ENCODE measurements around the gene PRR23B.

The PRR23B gene

DNA sequence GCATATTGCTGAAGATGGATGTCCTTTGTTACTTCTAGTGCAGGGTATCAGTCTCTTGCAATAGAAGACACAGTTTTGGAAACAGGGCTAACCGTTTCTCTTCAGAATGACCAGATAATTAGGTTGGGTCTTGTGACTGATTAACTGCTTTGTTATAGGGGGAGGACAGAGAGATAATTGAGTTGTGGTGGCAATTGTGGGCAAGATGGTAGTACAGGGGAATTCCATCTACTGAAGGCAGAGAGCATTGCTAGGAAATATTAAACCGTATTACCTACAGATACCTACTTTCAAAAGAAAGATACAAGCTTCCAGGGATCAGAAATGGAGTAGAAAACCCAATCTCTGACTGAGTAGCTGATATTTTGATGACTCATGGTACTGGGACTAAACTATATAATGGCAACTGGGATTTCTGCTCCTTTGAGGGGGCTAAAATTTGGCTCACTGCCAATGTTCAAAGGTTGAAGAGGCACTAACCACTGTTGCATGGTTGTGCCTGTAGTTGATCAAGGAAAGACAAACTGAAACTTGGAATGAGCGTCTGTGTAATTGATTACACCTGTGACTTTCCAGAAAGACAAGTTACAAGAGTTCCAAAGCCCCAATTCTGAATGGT, 4.2 kb downstream of the PRR23B start:
- Histone ChIP-seq H3K27ac (ENCODE audit: low read length) (no peak overlapping the region), H3K9ac (ENCODE audit: low read length) (no peak overlapping the region), H3K4me3 (ENCODE audit: low read length) (no peak overlapping the region), H3K9me3 (ENCODE audit: control insufficient read depth, low read depth, low read length) (no peaks in the 10 kb centered on the region), H3K4me1 (ENCODE audit: control insufficient read depth, low read depth, low read length) (no peaks in the 10 kb centered on the region), H3K27me3 (ENCODE audit: control insufficient read depth, insufficient read depth, low read length) (no peaks in the 10 kb centered on the region), H3K36me3 (ENCODE audit: control insufficient read depth, low read depth, low read length) (no peaks in the 10 kb centered on the region)

- Histone ChIP-seq H3K4me1 (ENCODE audit: control insufficient read depth, low read depth, low read length) (no peaks in the 10 kb centered on the region), H3K36me3 (ENCODE audit: control insufficient read depth, low read depth, low read length) (no peaks in the 10 kb centered on the region), H3K9ac (ENCODE audit: low read length) (no peak within 1 kb of the TSS), H3K27me3 (ENCODE audit: control insufficient read depth, insufficient read depth, low read length) (no peaks in the 10 kb centered on the region), H3K27ac (ENCODE audit: low read length) (no peak within 1 kb of the TSS), H3K9me3 (ENCODE audit: control insufficient read depth, low read depth, low read length) (no peaks in the 10 kb centered on the region), H3K4me3 (ENCODE audit: low read length) (no peak within 1 kb of the TSS)
These were observed 14.5 kb downstream of the PRR23B start, which contains the start of gene PRR23A for GRCh38 chr3:139006051-139006716. PRR23A (minus strand) TSS chr3:139006268; CDS start chr3:139006268, 0 bp downstream.

GRCh38 chr3:139005356-139005993, 15.3 kb downstream of the PRR23B start:
- H3K9me3 ChIP-seq (ENCODE audit: control insufficient read depth, low read depth, low read length), result no peaks in the 10 kb centered on the region
- no peak overlapping the region for H3K4me3 ChIP-seq (ENCODE audit: low read length)
- no peaks in the 10 kb centered on the region for H3K27me3 ChIP-seq (ENCODE audit: control insufficient read depth, insufficient read depth, low read length)
- no peaks in the 10 kb centered on the region for H3K4me1 ChIP-seq (ENCODE audit: control insufficient read depth, low read depth, low read length)
- no peaks in the 10 kb centered on the region for H3K36me3 ChIP-seq (ENCODE audit: control insufficient read depth, low read depth, low read length)
- H3K9ac ChIP-seq (ENCODE audit: low read length), result no peak overlapping the region
- H3K27ac ChIP-seq (ENCODE audit: low read length), result no peak overlapping the region

DNA sequence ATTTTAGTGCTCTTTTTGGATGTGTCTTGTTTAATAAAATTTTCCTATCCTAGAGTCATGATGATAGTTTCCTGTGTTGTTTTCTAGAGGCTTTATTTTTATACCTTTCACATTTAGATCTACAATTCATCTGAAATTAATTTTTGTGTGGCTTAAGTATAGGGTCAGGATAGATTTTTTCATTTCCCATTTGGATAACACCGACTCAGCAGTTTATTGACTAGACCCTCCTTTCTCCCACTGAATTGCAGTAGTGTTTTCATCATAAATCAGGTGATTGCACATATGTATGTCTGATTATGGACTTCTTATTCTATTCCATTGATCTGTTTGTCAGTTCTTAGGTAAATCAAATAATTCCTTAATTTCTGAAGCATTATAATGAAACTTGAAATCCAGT, 25.0 kb downstream of the PRR23B start:
- H3K36me3 ChIP-seq (ENCODE audit: control insufficient read depth, low read depth, low read length), result no peaks in the 10 kb centered on the region
- no peaks in the 10 kb centered on the region for H3K27me3 ChIP-seq (ENCODE audit: control insufficient read depth, insufficient read depth, low read length)
- no peaks in the 10 kb centered on the region for H3K4me1 ChIP-seq (ENCODE audit: control insufficient read depth, low read depth, low read length)
- H3K27ac ChIP-seq (ENCODE audit: low read length), result no peak overlapping the region
- no peaks in the 10 kb centered on the region for H3K9me3 ChIP-seq (ENCODE audit: control insufficient read depth, low read depth, low read length)
- no peak overlapping the region for H3K4me3 ChIP-seq (ENCODE audit: low read length)
- no peak overlapping the region for H3K9ac ChIP-seq (ENCODE audit: low read length)

- H3K4me3 ChIP-seq (ENCODE audit: low read length), result no peak overlapping the region
These were observed 33.5 kb downstream of the PRR23B start for GRCh38 chr3:138987181-138987580.

GRCh38 chr3:138985932-138986331, 34.8 kb downstream of the PRR23B start:
- Histone ChIP-seq H3K4me1 (ENCODE audit: control insufficient read depth, low read depth, low read length) (no peaks in the 10 kb centered on the region), H3K27me3 (ENCODE audit: control insufficient read depth, insufficient read depth, low read length) (no peaks in the 10 kb centered on the region), H3K4me3 (ENCODE audit: low read length) (no peak overlapping the region), H3K27ac (ENCODE audit: low read length) (no peak overlapping the region), H3K9me3 (ENCODE audit: control insufficient read depth, low read depth, low read length) (no peaks in the 10 kb centered on the region), H3K36me3 (ENCODE audit: control insufficient read depth, low read depth, low read length) (no peaks in the 10 kb centered on the region), H3K9ac (ENCODE audit: low read length) (no peak overlapping the region)

More at GRCh38 chr3:138987181-138987580, 33.5 kb downstream of the PRR23B start:
- Histone ChIP-seq H3K9me3 (ENCODE audit: control insufficient read depth, low read depth, low read length) (no peaks in the 10 kb centered on the region), H3K36me3 (ENCODE audit: control insufficient read depth, low read depth, low read length) (no peaks in the 10 kb centered on the region), H3K9ac (ENCODE audit: low read length) (no peak overlapping the region), H3K4me1 (ENCODE audit: control insufficient read depth, low read depth, low read length) (no peaks in the 10 kb centered on the region), H3K27me3 (ENCODE audit: control insufficient read depth, insufficient read depth, low read length) (no peaks in the 10 kb centered on the region), H3K27ac (ENCODE audit: low read length) (no peak overlapping the region)

GRCh38 chr3:138984816-138985215, 35.9 kb downstream of the PRR23B start:
- H3K9me3 ChIP-seq (ENCODE audit: control insufficient read depth, low read depth, low read length), result no peaks in the 10 kb centered on the region
- no peaks in the 10 kb centered on the region for H3K36me3 ChIP-seq (ENCODE audit: control insufficient read depth, low read depth, low read length)
- no peak overlapping the region for H3K9ac ChIP-seq (ENCODE audit: low read length)
- H3K27ac ChIP-seq (ENCODE audit: low read length), result no peak overlapping the region
- no peak overlapping the region for H3K4me3 ChIP-seq (ENCODE audit: low read length)
- no peaks in the 10 kb centered on the region for H3K4me1 ChIP-seq (ENCODE audit: control insufficient read depth, low read depth, low read length)
- no peaks in the 10 kb centered on the region for H3K27me3 ChIP-seq (ENCODE audit: control insufficient read depth, insufficient read depth, low read length)

GRCh38 chr3:138976047-138976446, 44.7 kb downstream of the PRR23B start:
- no peaks in the 10 kb centered on the region for H3K9me3 ChIP-seq (ENCODE audit: control insufficient read depth, low read depth, low read length)
- no peaks in the 10 kb centered on the region for H3K27me3 ChIP-seq (ENCODE audit: control insufficient read depth, insufficient read depth, low read length)
- H3K9ac ChIP-seq (ENCODE audit: low read length), result no peak overlapping the region
- H3K27ac ChIP-seq (ENCODE audit: low read length), result no peak overlapping the region
- H3K4me1 ChIP-seq (ENCODE audit: control insufficient read depth, low read depth, low read length), result no peaks in the 10 kb centered on the region
- H3K36me3 ChIP-seq (ENCODE audit: control insufficient read depth, low read depth, low read length), result no peaks in the 10 kb centered on the region
- no peak overlapping the region for H3K4me3 ChIP-seq (ENCODE audit: low read length)

DNA sequence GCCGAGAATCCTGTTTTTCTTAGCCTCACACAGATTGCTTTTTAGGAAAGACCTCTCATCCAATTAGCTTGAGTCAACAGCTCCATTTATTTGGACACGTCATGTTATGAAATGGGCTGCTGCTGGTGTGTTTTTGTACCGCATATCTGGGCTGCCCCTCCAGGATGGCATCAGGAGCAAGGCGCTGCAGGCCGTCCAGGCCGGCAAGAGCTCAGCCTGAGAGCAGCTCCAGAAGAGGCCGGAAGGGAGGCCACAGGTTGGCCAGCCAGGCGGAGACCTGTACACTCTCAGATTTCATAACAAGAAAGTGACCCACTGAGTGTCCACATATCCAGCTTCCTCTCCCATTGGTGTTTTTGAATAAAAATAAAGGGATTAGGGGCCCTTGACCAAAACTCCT, 45.4 kb downstream of the PRR23B start:
- no peak overlapping the region for H3K9ac ChIP-seq (ENCODE audit: low read length)
- no peaks in the 10 kb centered on the region for H3K27me3 ChIP-seq (ENCODE audit: control insufficient read depth, insufficient read depth, low read length)
- no peak overlapping the region for H3K4me3 ChIP-seq (ENCODE audit: low read length)
- no peak overlapping the region for H3K27ac ChIP-seq (ENCODE audit: low read length)
- H3K36me3 ChIP-seq (ENCODE audit: control insufficient read depth, low read depth, low read length), result no peaks in the 10 kb centered on the region
- no peaks in the 10 kb centered on the region for H3K9me3 ChIP-seq (ENCODE audit: control insufficient read depth, low read depth, low read length)
- H3K4me1 ChIP-seq (ENCODE audit: control insufficient read depth, low read depth, low read length), result no peaks in the 10 kb centered on the region

GRCh38 chr3:138974462-138974861, 46.3 kb downstream of the PRR23B start:
- no peak overlapping the region for H3K4me3 ChIP-seq (ENCODE audit: low read length)
- no peaks in the 10 kb centered on the region for H3K9me3 ChIP-seq (ENCODE audit: control insufficient read depth, low read depth, low read length)
- H3K27me3 ChIP-seq (ENCODE audit: control insufficient read depth, insufficient read depth, low read length), result no peaks in the 10 kb centered on the region
- H3K4me1 ChIP-seq (ENCODE audit: control insufficient read depth, low read depth, low read length), result no peaks in the 10 kb centered on the region
- H3K9ac ChIP-seq (ENCODE audit: low read length), result no peak overlapping the region
- H3K27ac ChIP-seq (ENCODE audit: low read length), result no peak overlapping the region
- no peaks in the 10 kb centered on the region for H3K36me3 ChIP-seq (ENCODE audit: control insufficient read depth, low read depth, low read length)

GRCh38 chr3:138972941-138973340, 47.8 kb downstream of the PRR23B start:
- Histone ChIP-seq H3K4me1 (ENCODE audit: control insufficient read depth, low read depth, low read length) (no peaks in the 10 kb centered on the region), H3K27ac (ENCODE audit: low read length) (no peak overlapping the region), H3K36me3 (ENCODE audit: control insufficient read depth, low read depth, low read length) (no peaks in the 10 kb centered on the region), H3K9ac (ENCODE audit: low read length) (no peak overlapping the region), H3K4me3 (ENCODE audit: low read length) (no peak overlapping the region), H3K9me3 (ENCODE audit: control insufficient read depth, low read depth, low read length) (no peaks in the 10 kb centered on the region), H3K27me3 (ENCODE audit: control insufficient read depth, insufficient read depth, low read length) (no peaks in the 10 kb centered on the region)

All from iPS-18a (cell line).